ENCODE measurements around the gene CIROP. TPM values are rescaled to one million over a fixed set of nuclear protein-coding genes. Genes with fewer than 3 reads are reported as not detected.

CIROP gene
- total and polyA plus RNA-seq, 2 donors (not counting 1 experiment from before 2014, with no cell fraction given): not detected

GRCh38 chr14:23060536-23061260 is 44.1 kb downstream of the CIROP start:
- H3K27ac Mint-ChIP-seq: peak overlapping the region; percentile 32
- no peak overlapping the region for H3K27ac ChIP-seq (ENCODE audit: low read length in 2 of 2)
- no peak overlapping the region for H3K4me3 Mint-ChIP-seq
- WGBS (ENCODE audit: insufficient coverage): 97% methylated on average over 12 of the region's 17 CpGs
- H3K27me3 Mint-ChIP-seq: no peaks in the 10 kb centered on the region
- no peak overlapping the region for H3K4me3 ChIP-seq (ENCODE audit: control extremely low read depth in 1 of 5, extremely low read depth in 1 of 5, insufficient read depth in 1 of 5, low read depth in 2 of 5, low read length in 4 of 5)
- DNase-seq (no peak), ATAC-seq (ENCODE audit: low read depth) (no peak)
- H3K27me3 ChIP-seq (replicated peaks in 1 of 4; ENCODE audit: control extremely low read depth in 1 of 4, control insufficient read depth in 3 of 4, insufficient read depth in 4 of 4, low read length in 3 of 4): peaks cover 0 to 6% (median 0%) of the 10 kb centered on the region in 4 experiments
- H2AFZ ChIP-seq (ENCODE audit: insufficient read depth, low read depth, low read length, poor library complexity, severe bottlenecking): no peak overlapping the region
- H3K9me3 ChIP-seq (ENCODE audit: control extremely low read depth in 1 of 3, control insufficient read depth in 2 of 3, insufficient read depth in 1 of 3, low read length in 2 of 3): no peaks in the 10 kb centered on the region
- POLR2A ChIA-PET: interaction anchor here (0.6 kb wide), 1 partner anchor 107 kb away, joined by 3 read pairs; no protein-coding TSS in a partner anchor
- CTCF ChIA-PET: interaction anchor here (0.9 to 19.1 kb wide), 10 partner anchors 8 to 131 kb away, joined by 3 to 1134 read pairs (median 4); partner anchors contain the start of gene AJUBA
- intact Hi-C loops (cut with micrococcal nuclease): no loop called here
- H3K79me2 ChIP-seq (ENCODE audit: control insufficient read depth, insufficient read depth, low read length): peaks cover 14% of the 10 kb centered on the region
- H3K4me2 ChIP-seq (replicated peaks; ENCODE audit: low read depth, low read length, poor library complexity, severe bottlenecking): no peak overlapping the region
- peaks cover 5 to 66% of the 10 kb centered on the region in 2 experiments for H3K36me3 ChIP-seq (replicated peaks in 1 of 2; ENCODE audit: control extremely low read depth in 1 of 2, control insufficient read depth in 1 of 2, extremely low read depth in 1 of 2, insufficient read depth in 2 of 2, low read length in 1 of 2)
- no peak overlapping the region for H3K9ac ChIP-seq (ENCODE audit: low read length)
- no peak for TF ChIP-seq EZH2 (IDR thresholded peaks at IDR 0.05; ENCODE audit: borderline replicate concordance, insufficient read depth, low read depth, low read length, poor library complexity, severe bottlenecking)
- no peak for TF ChIP-seq CTCF (IDR thresholded peaks at IDR 0.05)
- H3K4me1 Mint-ChIP-seq: peaks cover 17% of the 10 kb centered on the region
- H3K4me1 ChIP-seq (ENCODE audit: control insufficient read depth in 2 of 2, insufficient read depth in 2 of 2, low read length in 2 of 2): peaks cover 10 to 21% of the 10 kb centered on the region in 2 donors
- H3K9me3 Mint-ChIP-seq (ENCODE audit: insufficient read depth): no peaks in the 10 kb centered on the region
- H4K20me1 ChIP-seq (ENCODE audit: control insufficient read depth, insufficient read depth, low read length, poor library complexity, severe bottlenecking): peaks cover 34% of the 10 kb centered on the region
